IMR-90 (cell line): Measurements from ENCODE around the gene HSP90AB1. TPM values are rescaled to one million over a fixed set of nuclear protein-coding genes. Genes with fewer than 3 reads are reported as not detected.

Experiments used
- polyA plus RNA-seq, 3 experiments: library from polyadenylated mRNA; depleted of rRNA; stranded (reverse); fragments of >200 nt; gene quantifications; 2 replicates each; pipeline ENCODE4 v1.2.3, GENCODE V29; 2012; ENCODE audit warnings: low replicate concordance in 1 of 3
- total RNA-seq: library from RNA; depleted of rRNA; stranded (reverse); fragments of >200 nt; gene quantifications from 2 replicates; pipeline ENCODE4 v1.2.3, GENCODE V29; 2012
- TF ChIP-seq, protein P1 (sequence below): fragments of 150-350 bp; IDR thresholded peaks from 2 replicates; pipeline ENCODE4 v1.6.1; 2017; ENCODE audit warnings: mild to moderate bottlenecking, antibody characterized with exemption, low read length, low read depth

The HSP90AB1 gene
- total and polyA plus RNA-seq, 2 of the 4 experiments (the other 2 are of a cell fraction) = 887 to 1,307 TPM

DNA sequence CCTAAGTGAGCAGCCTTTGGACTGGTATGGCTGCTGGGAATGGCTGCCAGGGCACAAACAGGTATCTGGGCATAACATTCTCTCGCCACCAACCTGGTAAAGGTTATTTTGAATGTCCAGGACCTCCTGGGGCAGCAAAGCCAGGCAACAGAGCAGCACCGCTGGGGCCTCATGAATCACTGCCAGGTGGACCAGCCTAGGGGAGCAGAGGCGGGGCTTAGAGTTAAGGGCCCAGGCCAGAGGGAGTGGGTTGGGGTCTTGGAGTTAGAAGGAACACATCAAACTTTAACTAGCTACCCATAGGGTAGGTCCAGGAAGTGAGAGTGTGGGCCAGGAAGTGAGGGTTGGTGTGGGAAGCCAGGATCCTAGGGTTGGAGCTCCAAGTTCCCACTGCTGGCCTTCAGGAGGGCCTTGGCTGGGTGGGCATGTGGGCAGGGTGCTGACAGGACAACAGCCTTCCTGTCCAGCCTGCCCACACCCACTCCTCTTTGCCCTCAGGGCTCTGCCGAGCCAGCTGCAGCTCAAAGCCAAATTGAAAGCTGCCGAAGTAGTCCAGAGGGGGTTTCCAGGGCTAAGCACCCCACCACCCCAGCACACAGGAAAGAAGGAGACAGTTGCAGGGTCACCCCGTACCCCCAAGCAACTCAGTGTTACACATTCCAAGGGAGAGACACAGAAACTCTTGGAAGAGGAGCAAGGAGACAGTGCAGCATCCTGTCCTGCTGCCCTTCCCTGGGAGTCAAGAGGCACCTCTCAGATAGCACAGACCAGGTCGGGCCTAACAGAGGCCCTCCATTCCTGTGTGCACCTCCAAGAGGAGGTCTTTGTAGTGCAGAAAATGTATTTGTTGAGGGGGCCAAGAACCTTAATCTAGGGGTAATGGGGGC lies 15.8 kb downstream of the HSP90AB1 start (continued):
- TF ChIP-seq, protein P1, sequence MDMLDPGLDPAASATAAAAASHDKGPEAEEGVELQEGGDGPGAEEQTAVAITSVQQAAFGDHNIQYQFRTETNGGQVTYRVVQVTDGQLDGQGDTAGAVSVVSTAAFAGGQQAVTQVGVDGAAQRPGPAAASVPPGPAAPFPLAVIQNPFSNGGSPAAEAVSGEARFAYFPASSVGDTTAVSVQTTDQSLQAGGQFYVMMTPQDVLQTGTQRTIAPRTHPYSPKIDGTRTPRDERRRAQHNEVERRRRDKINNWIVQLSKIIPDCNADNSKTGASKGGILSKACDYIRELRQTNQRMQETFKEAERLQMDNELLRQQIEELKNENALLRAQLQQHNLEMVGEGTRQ = no peak
